HepG2 (cell line): ENCODE measurements around the gene ALK. TPM values are rescaled to one million over a fixed set of nuclear protein-coding genes. Genes with fewer than 3 reads are reported as not detected.

ENCODE experiments used
- ATAC-seq: fragments of 200-7000 bp; cut with Tn5 transposase; 3 replicates; pipeline ENCODE4 v1.9.1; 2020; ENCODE audit warnings: mild to moderate bottlenecking, moderate library complexity
- BruUV-seq: library from RNA; stranded (reverse); fragments of 400-500 nt; replicated peaks from 2 replicates; lab custom pipeline; 2021; lab: Mats Ljungman, UMichigan
- CTCF ChIA-PET: fragments of 300-600 bp; formaldehyde crosslinking; extraction: SDS; loops from one replicate; lab custom pipeline; 2021; ENCODE audit warnings: low total read pairs, inconsistent platforms, low intra/inter-chr PET ratio; lab: Yijun Ruan, JAX
- POLR2A ChIA-PET: fragments of 350-600 bp; sonication (Branson Sonifier 250); formaldehyde crosslinking; loops from one replicate; lab custom pipeline; 2020; ENCODE audit warnings: antibody characterized with exemption, inconsistent platforms; lab: Yijun Ruan, JAX
- DNase-seq: peaks from one replicate; pipeline ENCODE4 v3.0.0-alpha.2; 2015; ENCODE audit warnings: low spot score
- FAIRE-seq: peaks from 3 replicates; lab custom pipeline; 2011; peaks lifted over from hg19 to GRCh38; lab: Jason Lieb, UNC
- H2AFZ ChIP-seq: one replicate; pipeline ENCODE4 v1.6.1; 2011; ENCODE audit warnings: low read length, inconsistent platforms
- H3K27ac ChIP-seq: fragments of 300-600 bp; 3 replicates; pipeline ENCODE4 v1.8.0; 2011; ENCODE audit warnings: mixed run types, mild to moderate bottlenecking, mixed read lengths, low read length, inconsistent platforms; ENCODE audit not compliant: insufficient read depth; ENCODE audit errors: extremely low read length
- H3K27me3 ChIP-seq, 2 experiments: fragments of 200-600 bp in 1 of 2; 2 replicates in 1 of 2; 3 replicates in 1 of 2; pipeline versions ENCODE4 v1.6.0 to v1.8.0; 2011; ENCODE audit warnings: low read length in 2 of 2, mild to moderate bottlenecking in 2 of 2, moderate library complexity in 2 of 2, inconsistent platforms in 1 of 2; ENCODE audit not compliant: insufficient read depth in 2 of 2, control insufficient read depth in 1 of 2
- H3K36me3 ChIP-seq, 2 experiments: fragments of 200-600 bp in 1 of 2; replicated peaks in 1 of 2; 2 replicates in 1 of 2; 3 replicates in 1 of 2; pipeline versions ENCODE4 v1.5.1 to v1.8.0; 2011; ENCODE audit warnings: low read length in 2 of 2, inconsistent platforms in 1 of 2; ENCODE audit not compliant: insufficient read depth in 2 of 2, control insufficient read depth in 1 of 2
- H3K4me1 ChIP-seq: 2 replicates; pipeline ENCODE4 v1.5.1; 2012; ENCODE audit warnings: low read length, inconsistent platforms; ENCODE audit not compliant: insufficient read depth
- H3K4me2 ChIP-seq: 2 replicates; pipeline ENCODE4 v1.6.0; 2011; ENCODE audit warnings: low read depth, low read length, inconsistent platforms
- H3K4me3 ChIP-seq, 3 experiments: fragments of 200-600 bp in 1 of 3; sonication (generic), shearing (Covaris generic) in 1 of 3; replicated peaks in 1 of 3; 2 replicates each; pipeline ENCODE4 v1.5.1; 2011 to 2016; ENCODE audit warnings: low read length in 3 of 3, inconsistent platforms in 2 of 3, low read depth in 2 of 3, mild to moderate bottlenecking in 2 of 3, control low read depth in 1 of 3, mixed read lengths in 1 of 3; ENCODE audit not compliant: insufficient read depth in 1 of 3
- H3K79me2 ChIP-seq: one replicate; pipeline ENCODE4 v1.6.1; 2011; ENCODE audit warnings: low read length, inconsistent platforms; ENCODE audit not compliant: insufficient read depth
- H3K9ac ChIP-seq: 2 replicates; pipeline ENCODE4 v1.6.0; 2011; ENCODE audit warnings: mild to moderate bottlenecking, low read depth, low read length, inconsistent platforms; ENCODE audit not compliant: insufficient read depth
- H3K9me3 ChIP-seq: 2 replicates; pipeline ENCODE4 v1.5.1; 2012; ENCODE audit warnings: mild to moderate bottlenecking, low read length
- H4K20me1 ChIP-seq: 2 replicates; pipeline ENCODE4 v1.6.0; 2011; ENCODE audit warnings: inconsistent platforms, mild to moderate bottlenecking, low read length, moderate library complexity; ENCODE audit not compliant: insufficient read depth
- ARHGAP35 ChIP-seq: sonication (generic); formaldehyde crosslinking; IDR thresholded peaks from 2 replicates; pipeline ENCODE4 v1.9.0; 2022; ENCODE audit warnings: mild to moderate bottlenecking, inconsistent platforms, moderate library complexity, missing genetic modification reagents, borderline replicate concordance
- ARID3A ChIP-seq: IDR thresholded peaks from 2 replicates; pipeline ENCODE4 v1.6.1; 2012; ENCODE audit warnings: low read depth, low read length, improper control_type of control experiment
- MAFF ChIP-seq: IDR thresholded peaks from 2 replicates; pipeline ENCODE4 v1.6.1; 2011; ENCODE audit warnings: low read depth, low read length, improper control_type of control experiment
- MXD4 ChIP-seq: IDR thresholded peaks from 2 replicates; pipeline ENCODE4 v1.6.1; 2016; ENCODE audit warnings: mild to moderate bottlenecking, missing biosample characterization, missing genetic modification reagents
- MXI1 ChIP-seq: IDR thresholded peaks from 3 replicates; pipeline ENCODE4 v1.6.1; 2012; ENCODE audit warnings: low read depth, low read length, inconsistent platforms, borderline replicate concordance
- NPAS2 ChIP-seq: sonication (generic); formaldehyde crosslinking; IDR thresholded peaks from 2 replicates; pipeline ENCODE4 v1.8.0; 2022; ENCODE audit warnings: mild to moderate bottlenecking, missing genetic modification reagents, borderline replicate concordance
- PCBP2 ChIP-seq: fragments of 200-400 bp; formaldehyde crosslinking; optimal IDR thresholded peaks from 2 replicates; pipeline ENCODE3; 2018; ENCODE audit warnings: low read length, low read depth; ENCODE audit not compliant: poor library complexity, severe bottlenecking
- PLRG1 ChIP-seq: fragments of 450-650 bp; conservative IDR thresholded peaks from 2 replicates; pipeline ENCODE4 v1.6.1; 2016
- PPARG ChIP-seq: conservative IDR thresholded peaks from 2 replicates; pipeline ENCODE4 v1.6.1; 2016; ENCODE audit warnings: missing biosample characterization, missing genetic modification reagents
- SP140L ChIP-seq: sonication (generic); formaldehyde crosslinking; IDR thresholded peaks from 2 replicates; pipeline ENCODE4 v1.4.0; 2020; ENCODE audit warnings: missing genetic modification reagents, borderline replicate concordance
- THAP7 ChIP-seq: sonication (generic); formaldehyde crosslinking; IDR thresholded peaks from 2 replicates; pipeline ENCODE4 v1.8.1; 2023; ENCODE audit warnings: mild to moderate bottlenecking, missing genetic modification reagents
- ZNF232 ChIP-seq: sonication (generic); formaldehyde crosslinking; IDR thresholded peaks from 2 replicates; pipeline ENCODE4 v1.4.0; 2020; ENCODE audit warnings: missing genetic modification reagents, borderline replicate concordance
- ZNF256 ChIP-seq: sonication (generic); formaldehyde crosslinking; conservative IDR thresholded peaks from 2 replicates; pipeline ENCODE4 v1.4.0; 2020; ENCODE audit warnings: missing genetic modification reagents
- ZNF296 ChIP-seq: sonication (generic); formaldehyde crosslinking; conservative IDR thresholded peaks from 2 replicates; pipeline ENCODE4 v1.5.0; 2020; ENCODE audit warnings: mild to moderate bottlenecking, missing genetic modification reagents
- ZNF619 ChIP-seq: sonication (generic); formaldehyde crosslinking; IDR thresholded peaks from 2 replicates; pipeline ENCODE4 v1.4.0; 2020; ENCODE audit warnings: mild to moderate bottlenecking, missing genetic modification reagents
- ZNF713 ChIP-seq: sonication (generic); formaldehyde crosslinking; IDR thresholded peaks from 2 replicates; pipeline ENCODE4 v1.4.0; 2020; ENCODE audit warnings: mild to moderate bottlenecking, missing genetic modification reagents
- ZNF749 ChIP-seq: sonication (generic); formaldehyde crosslinking; IDR thresholded peaks from 2 replicates; pipeline ENCODE4 v1.8.0; 2022; ENCODE audit warnings: mild to moderate bottlenecking, missing genetic modification reagents, moderate library complexity, borderline replicate concordance
- ZNF780A ChIP-seq: sonication (generic); formaldehyde crosslinking; IDR thresholded peaks from 2 replicates; pipeline ENCODE4 v1.8.0; 2022; ENCODE audit warnings: mild to moderate bottlenecking, missing genetic modification reagents, moderate library complexity
- ZNF841 ChIP-seq: sonication (generic); formaldehyde crosslinking; IDR thresholded peaks from 2 replicates; pipeline ENCODE4 v1.8.1; 2023; ENCODE audit warnings: missing genetic modification reagents, borderline replicate concordance
- WGBS: methylation state at CpG from one replicate; pipeline ENCODE4 v1.1.6; 2017; ENCODE audit warnings: low lambda C conversion rate; 5-methylcytosine and 5-hydroxymethylcytosine counted together
- in situ Hi-C: cut with HindIII; loops from 2 replicates; pipeline ENCODE4 v1.10.0; 2017; ENCODE audit warnings: low pct_unique_long_range_greater_than_20kb; ENCODE audit not compliant: extremely low pct_ligation_motif_present
- intact Hi-C: fragments of 100-400 bp; cut with micrococcal nuclease; formaldehyde crosslinking; loops from one replicate; pipeline ENCODE4 v1.10.0; 2022; ENCODE audit not compliant: unreplicated experiment
- polyA plus RNA-seq, 8 experiments: library from polyadenylated mRNA; depleted of rRNA in 3 of 8; stranded (reverse) in 7 of 8; unstranded in 1 of 8; fragments of >200 nt; fragmentation: Illumina TruSeq in 4 of 8; extraction: Trizol in 4 of 8; gene quantifications; 2 replicates each; pipeline versions ENCODE4 v1.2.1 to v1.2.3, GENCODE V29; 2011 to 2016; ENCODE audit warnings: low read depth in 4 of 8, missing spikeins in 1 of 8, mixed read lengths in 1 of 8; ENCODE audit not compliant: insufficient read depth in 1 of 8
- total RNA-seq, 5 experiments: library from RNA; depleted of rRNA; stranded (reverse); fragments of >200 nt; fragmentation: Illumina TruSeq; extraction: Trizol; gene quantifications; 2 replicates each; pipeline ENCODE4 v1.2.3, GENCODE V29; 2016; ENCODE audit warnings: low read depth in 1 of 5

Gene ALK
- total and polyA plus RNA-seq, 2 of the 13 experiments (the other 11 are each of a cell fraction or from before 2014, with no cell fraction given): not detected

- ChIA-PET CTCF (no interaction called here), POLR2A (no interaction called here)
- ATAC-seq: no peak
- intact Hi-C loops: no loop called here
- Histone ChIP-seq H3K27ac (no peak overlapping the region), H3K9me3 (no peaks in the 10 kb centered on the region), H3K4me1 (no peaks in the 10 kb centered on the region), H3K4me2 (no peak overlapping the region), H3K4me3 (no peak overlapping the region), H3K36me3 (no peaks in the 10 kb centered on the region), H3K9ac (no peak overlapping the region), H3K27me3 (peaks cover 11 to 74% of the 10 kb centered on the region in 2 experiments; a peak in 4 of 5 replicates)
- no TSS peak for BruUV-seq
- no peak for FAIRE-seq
- DNase-seq: no peak
- TF ChIP-seq ARID3A (no peak), ZNF296 (CRISPR knock-in tag) (no peak), ZNF232 (no peak), SP140L (no peak), ARHGAP35 (CRISPR knock-in tag) (no peak), ZNF619 (CRISPR knock-in tag) (no peak), ZNF841 (no peak), PLRG1 (no peak)
- TF ChIP-seq, all 625 proteins: peak for 0
- Histone ChIP-seq H2AFZ (no peak overlapping the region), H4K20me1 (no peaks in the 10 kb centered on the region), H3K79me2 (no peaks in the 10 kb centered on the region)
- in situ Hi-C loops: no loop called here
- WGBS: 3% methylated on average over 7 of the region's 7 CpGs
These were observed 694.6 kb downstream of the ALK start for GRCh38 chr2:29226808-29227207.

- Histone ChIP-seq H3K9ac (no peak overlapping the region), H3K36me3 (no peaks in the 10 kb centered on the region), H4K20me1 (no peaks in the 10 kb centered on the region), H3K79me2 (no peaks in the 10 kb centered on the region), H2AFZ (no peak overlapping the region), H3K4me3 (no peak overlapping the region), H3K27ac (no peak overlapping the region), H3K4me2 (no peak overlapping the region), H3K4me1 (no peaks in the 10 kb centered on the region), H3K27me3 (peaks cover 9 to 69% of the 10 kb centered on the region in 2 experiments; a peak in 4 of 5 replicates), H3K9me3 (no peaks in the 10 kb centered on the region)
- no TSS peak for BruUV-seq
- WGBS: 39% methylated on average over 3 of the region's 3 CpGs
- ChIA-PET CTCF (no interaction called here), POLR2A (no interaction called here)
- DNase-seq (no peak), FAIRE-seq (no peak), ATAC-seq (no peak)
- intact Hi-C loops (no loop called here), in situ Hi-C loops (no loop called here)
- no peak for TF ChIP-seq PCBP2
- TF ChIP-seq MXI1: no peak
- no peak for TF ChIP-seq ZNF749 (CRISPR knock-in tag)
- no peak for TF ChIP-seq PPARG
- TF ChIP-seq ZNF713: no peak
- no peak for TF ChIP-seq ZNF780A
- TF ChIP-seq NPAS2: no peak
- TF ChIP-seq THAP7 (CRISPR knock-in tag): no peak
- TF ChIP-seq ZNF256: no peak
- no peak for TF ChIP-seq MAFF
- no peak for TF ChIP-seq MXD4 (CRISPR knock-in tag)
These were observed 695.0 kb downstream of the ALK start for GRCh38 chr2:29226375-29226774.
